ENCODE results near the gene ZNF367. TPM values are rescaled to one million over a fixed set of nuclear protein-coding genes. Genes with fewer than 3 reads are reported as not detected.
"Not testable (repeated sequence)": the region's sequence is repeated elsewhere in the genome, so short reads cannot be mapped to it uniquely, and the experiment has no call there.

Gene ZNF367
- total RNA-seq, 1 donor from 2014 or later = 4.4 TPM

GRCh38 chr9:96381125-96381524, 37.0 kb downstream of the ZNF367 start:
- peaks cover 21% of the 10 kb centered on the region for H3K4me1 Mint-ChIP-seq

GRCh38 chr9:96379461-96379860, 38.7 kb downstream of the ZNF367 start:
- no peak for DNase-seq (ENCODE audit: low spot score in 2 of 2, unreplicated experiment in 2 of 2)
- H3K4me1 Mint-ChIP-seq = peaks cover 21% of the 10 kb centered on the region
- H3K36me3 Mint-ChIP-seq = peaks cover 6% of the 10 kb centered on the region
- no peak overlapping the region for H3K4me3 Mint-ChIP-seq
- no peak overlapping the region for H3K27ac Mint-ChIP-seq
- H3K9me3 Mint-ChIP-seq = no peaks in the 10 kb centered on the region
- TF ChIP-seq CTCF (IDR thresholded peaks at IDR 0.05; ENCODE audit: unreplicated experiment) = no peak
- H3K27me3 Mint-ChIP-seq (ENCODE audit: low read depth) = no peaks in the 10 kb centered on the region

More at GRCh38 chr9:96381125-96381524, 37.0 kb downstream of the ZNF367 start:
- TF ChIP-seq CTCF (IDR thresholded peaks at IDR 0.05; ENCODE audit: unreplicated experiment) = no peak
- Mint-ChIP-seq H3K36me3 (peaks cover 6% of the 10 kb centered on the region), H3K9me3 (no peaks in the 10 kb centered on the region), H3K27ac (no peak overlapping the region), H3K4me3 (no peak overlapping the region), H3K27me3 (ENCODE audit: low read depth) (no peaks in the 10 kb centered on the region)
- DNase-seq (ENCODE audit: low spot score in 2 of 2, unreplicated experiment in 2 of 2) = no peak

GRCh38 chr9:96378187-96378586, 40.0 kb downstream of the ZNF367 start:
- H3K36me3 Mint-ChIP-seq = peaks cover 6% of the 10 kb centered on the region
- H3K4me3 Mint-ChIP-seq = no peak overlapping the region
- TF ChIP-seq CTCF (IDR thresholded peaks at IDR 0.05; ENCODE audit: unreplicated experiment) = no peak
- no peaks in the 10 kb centered on the region for H3K27me3 Mint-ChIP-seq (ENCODE audit: low read depth)
- no peak overlapping the region for H3K27ac Mint-ChIP-seq
- H3K9me3 Mint-ChIP-seq = no peaks in the 10 kb centered on the region
- H3K4me1 Mint-ChIP-seq = peaks cover 18% of the 10 kb centered on the region
- DNase-seq (ENCODE audit: low spot score in 2 of 2, unreplicated experiment in 2 of 2) = no peak

- Mint-ChIP-seq H3K9me3 (no peaks in the 10 kb centered on the region), H3K27me3 (ENCODE audit: low read depth) (no peaks in the 10 kb centered on the region), H3K27ac (peak overlapping the region; percentile 55), H3K4me3 (no peak overlapping the region), H3K4me1 (peaks cover 11% of the 10 kb centered on the region), H3K36me3 (peaks cover 6% of the 10 kb centered on the region)
- DNase-seq (ENCODE audit: low spot score in 2 of 2, unreplicated experiment in 2 of 2) = no peak
- no peak for TF ChIP-seq CTCF (IDR thresholded peaks at IDR 0.05; ENCODE audit: unreplicated experiment)
Observed at GRCh38 chr9:96376891-96377874, 41.0 kb downstream of the ZNF367 start.

- H3K9me3 Mint-ChIP-seq; DNase-seq (ENCODE audit: low spot score in 2 of 2, unreplicated experiment in 2 of 2); H3K36me3 Mint-ChIP-seq; H3K27ac Mint-ChIP-seq; H3K4me3 Mint-ChIP-seq; H3K27me3 Mint-ChIP-seq (ENCODE audit: low read depth): not testable (repeated sequence)
- H3K4me1 Mint-ChIP-seq = peaks cover 11% of the 10 kb centered on the region
Observed at GRCh38 chr9:96375507-96375906, 42.7 kb downstream of the ZNF367 start.

GRCh38 chr9:96367943-96368342, 50.2 kb downstream of the ZNF367 start:
- Mint-ChIP-seq H3K4me1 (no peaks in the 10 kb centered on the region), H3K27ac (no peak overlapping the region), H3K9me3 (peaks cover 4% of the 10 kb centered on the region), H3K4me3 (no peak overlapping the region), H3K36me3 (peaks cover 11% of the 10 kb centered on the region), H3K27me3 (ENCODE audit: low read depth) (no peaks in the 10 kb centered on the region)
- DNase-seq (ENCODE audit: low spot score in 2 of 2, unreplicated experiment in 2 of 2) = no peak
- TF ChIP-seq CTCF (IDR thresholded peaks at IDR 0.05; ENCODE audit: unreplicated experiment) = no peak
